ENCODE data around the gene FATE1.

The FATE1 gene, protein sequence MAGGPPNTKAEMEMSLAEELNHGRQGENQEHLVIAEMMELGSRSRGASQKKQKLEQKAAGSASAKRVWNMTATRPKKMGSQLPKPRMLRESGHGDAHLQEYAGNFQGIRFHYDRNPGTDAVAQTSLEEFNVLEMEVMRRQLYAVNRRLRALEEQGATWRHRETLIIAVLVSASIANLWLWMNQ

GRCh38 chrX:151715752-151716151 is at the start of gene FATE1:
FATE1 (plus strand) TSS chrX:151716035; CDS start chrX:151716120, 85 bp downstream.
- DNase-seq (ENCODE audit: low read depth in 2 of 2): no peak

GRCh38 chrX:151675121-151675746 is 40.6 kb upstream of the FATE1 start:
- DNase-seq (ENCODE audit: low read depth in 2 of 2): no peak

DNA sequence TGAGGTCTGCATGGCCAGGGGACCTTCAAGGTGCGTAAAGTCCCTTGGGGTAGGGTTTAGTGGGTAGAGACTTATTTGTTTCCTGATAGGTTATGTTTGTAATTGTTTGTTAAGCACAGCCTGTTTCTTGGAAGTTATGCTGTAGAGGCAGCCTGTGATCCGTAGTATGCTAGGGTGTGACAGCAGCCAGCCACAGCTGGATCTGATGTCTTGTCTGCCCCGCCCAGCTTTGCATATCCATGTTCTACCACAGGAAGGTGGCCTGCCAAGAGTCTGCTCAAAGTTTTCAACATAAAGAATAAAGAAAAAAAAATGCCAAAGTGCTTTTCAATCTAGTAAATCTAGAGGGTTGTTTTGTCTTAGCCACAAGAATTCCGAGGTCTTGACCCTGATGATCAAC is 39.6 kb upstream of the FATE1 start:
- DNase-seq (ENCODE audit: low read depth in 2 of 2): no peak

GRCh38 chrX:151679798-151680402 is 35.9 kb upstream of the FATE1 start:
- DNase-seq (ENCODE audit: low read depth in 2 of 2): no peak

GRCh38 chrX:151680805-151681204 is 35.0 kb upstream of the FATE1 start:
- DNase-seq (ENCODE audit: low read depth in 2 of 2): no peak

DNA sequence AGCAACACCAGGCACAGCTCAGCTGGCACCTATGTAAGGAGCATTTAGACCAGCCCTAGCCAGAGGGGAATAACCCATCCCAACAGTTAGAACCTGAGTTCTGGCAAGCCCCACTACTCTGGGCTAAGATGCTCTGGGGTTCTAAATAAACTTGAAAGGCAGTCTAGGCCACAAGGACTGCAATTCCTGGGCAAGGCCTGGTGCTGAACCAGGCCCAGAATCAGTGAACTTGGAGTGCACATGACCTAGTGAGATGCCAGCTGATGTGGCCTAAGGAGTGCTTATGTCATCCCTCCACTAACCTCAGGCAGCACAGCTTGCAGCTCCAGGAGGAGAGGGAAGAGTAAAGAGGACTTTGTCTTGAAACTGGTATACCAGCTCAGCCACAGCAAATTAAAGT is 28.2 kb upstream of the FATE1 start:
- DNase-seq (ENCODE audit: low read depth in 2 of 2): no peak

- no peak for DNase-seq (ENCODE audit: low read depth in 2 of 2)
Observed at GRCh38 chrX:151688695-151689094, 27.1 kb upstream of the FATE1 start.

DNA sequence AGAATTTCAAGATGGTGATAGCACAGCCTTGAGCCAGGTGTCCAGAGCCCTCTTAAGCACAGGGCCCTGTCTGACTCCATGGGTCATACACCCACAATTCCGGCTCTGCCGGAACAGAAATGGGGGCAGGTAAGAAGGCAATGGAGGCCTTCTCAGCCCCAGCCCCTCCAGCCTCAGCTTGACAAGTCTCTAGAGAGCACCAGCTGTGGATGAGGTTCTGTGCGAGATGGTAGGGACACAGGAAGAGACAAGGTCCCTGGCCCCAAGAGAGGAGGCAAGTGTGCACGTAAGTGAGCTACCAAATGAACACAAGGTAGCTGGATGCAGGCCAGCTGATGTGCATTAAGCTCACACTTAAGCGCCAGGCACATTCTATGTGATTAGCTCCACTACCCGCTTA is 23.0 kb upstream of the FATE1 start:
- no peak for DNase-seq (ENCODE audit: low read depth in 2 of 2)

DNA sequence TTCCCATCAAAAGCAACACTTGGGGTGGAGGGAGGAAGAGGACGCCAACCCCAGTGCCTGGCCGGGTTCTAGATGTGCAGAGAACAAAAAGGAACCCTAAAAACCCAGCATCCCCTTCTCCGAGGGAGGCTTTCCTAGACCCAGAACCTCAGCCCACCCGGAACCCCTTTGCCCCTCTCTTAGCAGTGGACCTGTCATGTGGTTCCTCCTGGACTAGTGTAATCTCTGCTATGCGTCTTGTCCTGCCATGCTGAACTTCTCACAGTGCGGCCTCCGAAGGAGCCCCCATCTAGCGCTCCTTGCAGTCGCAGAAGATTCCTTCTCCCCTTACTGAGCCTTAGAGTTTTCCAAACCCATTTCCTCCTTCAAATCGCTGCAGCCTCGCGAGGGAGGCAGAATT is 21.7 kb upstream of the FATE1 start:
- no peak for DNase-seq (ENCODE audit: low read depth in 2 of 2)

DNA sequence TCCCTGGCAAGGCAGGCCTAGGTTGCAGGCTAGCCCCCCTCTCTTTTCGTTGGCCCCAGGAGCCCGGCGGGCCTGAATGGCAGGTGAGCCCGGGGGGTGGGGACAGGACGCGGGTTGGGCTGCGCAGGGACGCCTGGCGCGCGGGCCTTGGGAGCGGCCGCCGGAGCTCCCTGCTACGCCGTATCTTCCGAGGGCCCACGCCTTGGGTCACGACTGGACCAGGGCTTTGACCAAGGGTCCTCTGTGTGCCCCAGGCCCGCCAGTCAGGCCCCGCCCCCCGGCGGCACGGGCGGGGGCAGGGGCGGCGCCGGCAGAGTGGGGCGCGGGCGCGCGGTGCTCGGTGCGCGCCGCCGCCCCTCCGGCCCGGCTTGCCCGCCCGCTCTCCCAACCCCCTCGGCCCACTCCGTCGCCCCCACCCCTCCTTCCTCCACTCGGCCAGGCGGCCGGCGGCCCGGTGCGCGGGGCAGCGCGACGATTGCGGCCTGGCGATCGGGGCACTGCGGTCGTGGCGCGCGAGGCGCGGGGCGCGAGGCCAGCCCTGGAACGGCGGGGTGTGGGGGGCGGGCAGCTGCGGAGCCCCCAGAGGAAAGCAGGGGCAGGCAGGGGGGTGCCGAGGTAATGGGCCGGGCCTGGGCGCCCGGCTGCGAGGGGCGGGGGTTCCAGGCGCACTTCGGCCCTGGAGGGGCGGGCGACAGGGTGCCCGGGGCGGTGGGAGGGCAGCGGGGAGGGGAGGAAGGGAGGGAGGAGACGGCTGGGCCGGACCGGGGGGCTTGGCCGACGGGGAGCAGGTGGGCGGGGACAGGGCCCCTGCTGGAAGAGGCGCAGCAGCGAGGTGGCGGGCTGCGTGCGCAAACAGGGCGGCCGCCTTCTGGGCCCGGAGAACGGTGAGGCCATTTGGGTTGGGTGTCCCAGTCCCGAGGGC is 20.9 kb upstream of the FATE1 start, which contains the start of gene PRRG3:
TSS of gene PRRG3 (plus strand) at position 798 of the 922 bp plus-strand sequence. CDS start 3,357 bp downstream, outside the sequence.
- DNase-seq (ENCODE audit: low read depth in 2 of 2): no peak

- DNase-seq (ENCODE audit: low read depth in 2 of 2): no peak
Observed at GRCh38 chrX:151695583-151696340, 20.1 kb upstream of the FATE1 start.

- DNase-seq (ENCODE audit: low read depth in 2 of 2): peak in 1 of 2 experiments; percentile 5
Observed at GRCh38 chrX:151697082-151697481, 18.8 kb upstream of the FATE1 start.

DNA sequence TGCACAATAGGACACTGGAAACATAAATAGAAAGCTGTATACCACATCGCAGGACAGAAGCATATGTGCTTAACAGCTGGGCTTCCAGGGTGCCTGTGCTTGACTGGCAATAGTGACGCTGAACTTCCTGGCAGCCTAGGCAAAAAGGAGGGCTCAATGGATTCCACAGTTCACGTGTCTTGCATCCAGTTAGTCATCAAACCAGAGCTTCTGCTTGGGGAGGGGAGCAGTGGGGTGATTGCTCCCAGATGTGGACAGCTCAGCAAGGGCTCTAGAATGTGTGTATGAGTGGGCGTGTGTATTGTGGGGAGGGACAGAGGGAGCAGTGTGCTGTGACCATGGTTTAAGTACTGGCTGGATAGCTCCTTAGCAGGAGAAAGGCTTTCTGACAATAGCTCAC is 18.3 kb upstream of the FATE1 start:
- DNase-seq (ENCODE audit: low read depth in 2 of 2): peak; percentile 79 to 83

DNA sequence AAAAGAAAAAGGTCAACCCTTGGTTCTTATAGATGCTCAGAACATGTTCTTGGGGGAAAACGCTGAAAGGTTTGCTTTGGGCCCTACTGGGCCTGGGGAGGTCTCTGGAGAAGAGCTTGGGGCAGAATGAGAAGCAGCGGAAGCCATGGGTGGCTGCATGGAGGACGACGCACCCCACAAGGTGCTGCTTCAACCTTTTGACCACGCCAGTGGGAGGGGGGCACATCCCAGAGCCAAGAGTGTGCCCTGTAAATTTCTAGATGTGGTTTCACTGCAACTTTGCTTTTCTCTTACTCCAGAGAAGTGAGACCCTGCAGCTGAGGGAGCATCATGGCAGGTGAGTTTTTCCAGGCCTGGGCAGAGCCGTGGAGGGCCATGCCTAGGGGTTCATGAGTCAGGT is 17.4 kb upstream of the FATE1 start:
- DNase-seq (ENCODE audit: low read depth in 2 of 2): no peak

DNA sequence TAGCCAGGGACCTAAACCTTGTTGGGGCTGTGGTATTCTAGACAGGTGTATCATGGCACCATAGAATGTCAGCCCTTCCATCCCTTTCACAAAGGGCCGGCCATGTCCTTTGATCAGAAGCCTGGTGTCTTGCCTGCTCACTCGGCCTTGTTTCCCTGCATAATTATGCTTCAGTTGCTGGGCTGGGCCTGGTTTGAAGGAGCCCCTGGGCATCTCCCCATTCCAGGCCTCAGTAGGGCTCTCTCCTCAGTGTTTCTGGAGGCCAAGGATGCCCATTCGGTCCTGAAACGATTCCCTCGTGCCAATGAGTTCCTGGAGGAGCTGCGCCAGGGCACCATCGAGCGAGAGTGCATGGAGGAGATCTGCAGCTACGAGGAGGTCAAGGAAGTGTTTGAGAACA is 16.1 kb upstream of the FATE1 start:
- no peak for DNase-seq (ENCODE audit: low read depth in 2 of 2)

- DNase-seq (ENCODE audit: low read depth in 2 of 2): no peak
Observed at GRCh38 chrX:151700581-151700980, 15.3 kb upstream of the FATE1 start.

DNA sequence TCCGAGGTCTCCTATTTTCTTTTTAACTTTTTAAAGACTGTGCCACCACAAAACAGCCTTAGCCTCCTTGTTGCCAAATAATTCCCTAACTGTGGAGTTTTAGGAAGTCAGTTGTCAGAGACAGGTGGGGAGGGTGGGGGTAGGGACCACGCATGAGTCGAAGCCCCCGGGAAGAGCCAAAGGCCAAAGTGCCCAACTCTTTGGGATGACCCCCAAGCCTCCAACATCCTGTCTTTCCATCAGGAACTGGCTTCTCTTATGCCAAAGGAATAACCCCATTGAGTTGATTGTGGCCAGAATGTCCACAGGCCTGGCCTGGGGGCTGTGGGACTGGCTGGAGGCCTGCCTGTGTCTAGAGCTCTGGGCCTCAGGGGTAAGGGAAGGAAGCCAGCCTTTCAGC is 14.8 kb upstream of the FATE1 start:
- DNase-seq (ENCODE audit: low read depth in 2 of 2): no peak

- no peak for DNase-seq (ENCODE audit: low read depth in 2 of 2)
Observed at GRCh38 chrX:151701531-151701930, 14.3 kb upstream of the FATE1 start.

DNA sequence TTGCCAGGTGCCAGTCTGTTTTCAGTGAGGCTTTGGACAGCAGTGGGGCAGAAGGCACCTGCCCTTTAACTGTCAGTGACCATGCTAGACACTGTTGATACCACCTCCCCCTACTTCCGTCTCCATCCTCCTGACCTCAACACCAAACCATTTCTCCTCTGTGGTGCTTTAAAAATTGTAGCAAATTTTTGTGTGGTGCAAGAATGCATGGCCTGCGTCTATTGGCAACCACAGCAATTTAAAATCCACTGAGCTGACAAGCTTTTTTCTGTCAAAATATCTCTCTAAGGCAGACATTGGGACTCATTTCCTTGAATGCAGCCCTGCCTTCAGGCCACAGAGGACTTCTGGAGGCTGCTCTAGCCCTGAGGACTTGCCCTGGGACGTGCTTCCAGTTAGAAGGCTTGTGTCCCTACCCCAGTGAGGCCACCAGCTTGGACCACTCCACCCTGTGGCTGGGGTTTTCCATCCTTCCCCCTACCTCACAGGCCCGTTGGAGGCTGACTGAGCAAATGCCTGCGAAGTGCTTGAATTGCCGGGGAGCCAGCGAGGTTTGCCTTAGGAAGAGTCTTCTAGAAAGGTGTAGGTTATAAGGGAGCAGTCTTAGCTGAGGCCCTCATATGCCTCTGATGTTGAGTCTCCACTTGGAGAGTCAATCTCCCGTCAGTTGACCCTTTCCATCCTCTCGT is 13.7 kb upstream of the FATE1 start:
- no peak for DNase-seq (ENCODE audit: low read depth in 2 of 2)

DNA sequence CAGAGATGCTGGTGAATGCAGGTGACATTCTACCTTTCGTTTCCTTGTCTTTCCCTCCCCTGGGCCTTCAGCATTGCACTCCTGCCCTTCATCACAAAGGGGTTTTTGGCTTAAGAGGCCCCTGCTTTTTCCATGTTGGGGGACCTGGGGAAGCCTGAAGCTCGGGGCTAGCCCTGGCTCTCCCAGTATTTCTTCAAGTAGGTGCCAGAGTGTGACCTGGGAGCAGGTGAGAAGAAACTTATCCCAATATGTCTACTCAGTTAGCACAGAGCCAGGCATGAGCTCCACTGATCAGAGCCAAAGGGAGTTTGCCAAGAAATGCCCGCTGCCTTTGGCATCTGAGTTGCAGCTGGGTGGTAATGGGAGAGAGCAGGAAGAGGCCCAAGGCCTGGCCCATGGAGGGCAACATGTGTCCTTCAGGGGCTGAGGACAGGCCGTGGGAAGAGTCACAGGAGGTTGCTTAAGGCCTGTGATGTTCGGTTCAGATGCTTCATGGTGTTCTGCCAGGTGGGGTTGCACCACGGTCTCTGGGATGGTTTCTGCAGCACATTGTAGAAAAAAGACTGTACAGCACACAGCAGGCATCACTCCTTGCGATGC is 13.0 kb upstream of the FATE1 start:
- DNase-seq (ENCODE audit: low read depth in 2 of 2): no peak

Measured in fibroblast of skin of left biceps (primary cell).